Measurements from ENCODE around the gene MICAL1.

Gene MICAL1

GRCh38 chr6:109455437-109456110 lies at the start of gene MICAL1:
MICAL1 (minus strand) TSS chr6:109455772; CDS start chr6:109454196, 1,576 bp downstream.
- in situ Hi-C loops (cut with MboI; ENCODE audit: low sequenced_read_pairs) = no loop called here

- in situ Hi-C loops (cut with MboI; ENCODE audit: low sequenced_read_pairs) = no loop called here
These were observed 48.0 kb upstream of the MICAL1 start for GRCh38 chr6:109503327-109504224.

- in situ Hi-C loops (cut with MboI; ENCODE audit: low sequenced_read_pairs) = no loop called here
These were observed 43.4 kb upstream of the MICAL1 start for GRCh38 chr6:109498936-109499335.

- in situ Hi-C loops (cut with MboI; ENCODE audit: low sequenced_read_pairs) = no loop called here
These were observed 42.5 kb upstream of the MICAL1 start for GRCh38 chr6:109498052-109498451.

- in situ Hi-C loops (cut with MboI; ENCODE audit: low sequenced_read_pairs) = no loop called here
These were observed 40.6 kb upstream of the MICAL1 start for GRCh38 chr6:109496036-109496772.

- in situ Hi-C loops (cut with MboI; ENCODE audit: low sequenced_read_pairs) = no loop called here
These were observed 38.3 kb upstream of the MICAL1 start for GRCh38 chr6:109493865-109494264.

GRCh38 chr6:109491207-109491938 lies 35.8 kb upstream of the MICAL1 start:
- in situ Hi-C loops (cut with MboI; ENCODE audit: low sequenced_read_pairs) = no loop called here

GRCh38 chr6:109490713-109491112 lies 35.1 kb upstream of the MICAL1 start:
- in situ Hi-C loops (cut with MboI; ENCODE audit: low sequenced_read_pairs) = no loop called here

- in situ Hi-C loops (cut with MboI; ENCODE audit: low sequenced_read_pairs) = no loop called here
These were observed 32.4 kb upstream of the MICAL1 start for GRCh38 chr6:109488001-109488400.

GRCh38 chr6:109486068-109486467 lies 30.5 kb upstream of the MICAL1 start:
- in situ Hi-C loops (cut with MboI; ENCODE audit: low sequenced_read_pairs) = no loop called here

GRCh38 chr6:109485266-109485935 lies 29.8 kb upstream of the MICAL1 start:
- in situ Hi-C loops (cut with MboI; ENCODE audit: low sequenced_read_pairs) = no loop called here

GRCh38 chr6:109484122-109484521 lies 28.6 kb upstream of the MICAL1 start:
- in situ Hi-C loops (cut with MboI; ENCODE audit: low sequenced_read_pairs) = no loop called here

- in situ Hi-C loops (cut with MboI; ENCODE audit: low sequenced_read_pairs) = no loop called here
These were observed 28.1 kb upstream of the MICAL1 start for GRCh38 chr6:109483735-109484057.

- in situ Hi-C loops (cut with MboI; ENCODE audit: low sequenced_read_pairs) = no loop called here
These were observed 27.5 kb upstream of the MICAL1 start, which contains the start of gene ZBTB24 for GRCh38 chr6:109482905-109483734. ZBTB24 (minus strand) TSS chr6:109483219; CDS start chr6:109482026, 1,193 bp downstream.

- in situ Hi-C loops (cut with MboI; ENCODE audit: low sequenced_read_pairs) = no loop called here
These were observed 25.5 kb upstream of the MICAL1 start for GRCh38 chr6:109480993-109481480.

GRCh38 chr6:109478841-109479624 lies 23.5 kb upstream of the MICAL1 start:
- in situ Hi-C loops (cut with MboI; ENCODE audit: low sequenced_read_pairs) = no loop called here

- in situ Hi-C loops (cut with MboI; ENCODE audit: low sequenced_read_pairs) = no loop called here
These were observed 22.7 kb upstream of the MICAL1 start for GRCh38 chr6:109478222-109478805.

- in situ Hi-C loops (cut with MboI; ENCODE audit: low sequenced_read_pairs) = no loop called here
These were observed 22.2 kb upstream of the MICAL1 start for GRCh38 chr6:109477725-109478124.

Data from hTERT RPE-1 (cell line).